HL-60 (cell line): ENCODE measurements around the gene PDE6B.

ENCODE experiments used
- GABPA ChIP-seq: IDR thresholded peaks from 2 replicates; pipeline ENCODE4 v1.6.1; 2012; ENCODE audit warnings: low read depth
- POLR2AphosphoS5 ChIP-seq: IDR thresholded peaks from 2 replicates; pipeline ENCODE4 v1.6.1; 2012; ENCODE audit warnings: low read depth
- TF ChIP-seq, protein P1 (sequence below): IDR thresholded peaks from one replicate; pipeline ENCODE4 v1.5.1; 2011; ENCODE audit warnings: low read length, control low read depth, inconsistent platforms; ENCODE audit not compliant: insufficient read depth

DNA sequence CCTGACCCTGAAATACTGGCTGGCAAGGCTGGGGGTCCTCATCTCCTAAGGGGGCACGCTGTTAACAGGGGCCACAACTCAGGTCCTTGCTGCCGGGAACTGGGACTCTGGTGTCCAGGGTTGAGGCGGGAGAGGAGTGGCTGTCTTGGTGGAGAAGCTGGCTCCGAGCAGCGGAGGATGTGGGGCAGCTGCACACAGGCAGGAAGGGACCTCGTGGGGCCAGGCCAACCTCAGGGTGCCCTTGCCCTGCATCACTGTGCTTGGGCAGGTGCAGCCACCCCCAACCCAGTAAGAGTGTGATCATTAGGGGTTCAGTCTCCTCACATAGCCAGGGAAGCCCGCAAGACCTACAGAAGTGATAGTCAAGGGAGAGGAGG, 12.6 kb upstream of the PDE6B start:
- TF ChIP-seq, protein P1, sequence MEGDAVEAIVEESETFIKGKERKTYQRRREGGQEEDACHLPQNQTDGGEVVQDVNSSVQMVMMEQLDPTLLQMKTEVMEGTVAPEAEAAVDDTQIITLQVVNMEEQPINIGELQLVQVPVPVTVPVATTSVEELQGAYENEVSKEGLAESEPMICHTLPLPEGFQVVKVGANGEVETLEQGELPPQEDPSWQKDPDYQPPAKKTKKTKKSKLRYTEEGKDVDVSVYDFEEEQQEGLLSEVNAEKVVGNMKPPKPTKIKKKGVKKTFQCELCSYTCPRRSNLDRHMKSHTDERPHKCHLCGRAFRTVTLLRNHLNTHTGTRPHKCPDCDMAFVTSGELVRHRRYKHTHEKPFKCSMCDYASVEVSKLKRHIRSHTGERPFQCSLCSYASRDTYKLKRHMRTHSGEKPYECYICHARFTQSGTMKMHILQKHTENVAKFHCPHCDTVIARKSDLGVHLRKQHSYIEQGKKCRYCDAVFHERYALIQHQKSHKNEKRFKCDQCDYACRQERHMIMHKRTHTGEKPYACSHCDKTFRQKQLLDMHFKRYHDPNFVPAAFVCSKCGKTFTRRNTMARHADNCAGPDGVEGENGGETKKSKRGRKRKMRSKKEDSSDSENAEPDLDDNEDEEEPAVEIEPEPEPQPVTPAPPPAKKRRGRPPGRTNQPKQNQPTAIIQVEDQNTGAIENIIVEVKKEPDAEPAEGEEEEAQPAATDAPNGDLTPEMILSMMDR: no peak
- no peak for TF ChIP-seq POLR2AphosphoS5
- no peak for TF ChIP-seq GABPA
